ENCODE measurements around the gene CACNA1C.

GRCh38 chr12:2679068-2679815 lies 626.5 kb downstream of the CACNA1C start:
- TF ChIP-seq, protein P1, sequence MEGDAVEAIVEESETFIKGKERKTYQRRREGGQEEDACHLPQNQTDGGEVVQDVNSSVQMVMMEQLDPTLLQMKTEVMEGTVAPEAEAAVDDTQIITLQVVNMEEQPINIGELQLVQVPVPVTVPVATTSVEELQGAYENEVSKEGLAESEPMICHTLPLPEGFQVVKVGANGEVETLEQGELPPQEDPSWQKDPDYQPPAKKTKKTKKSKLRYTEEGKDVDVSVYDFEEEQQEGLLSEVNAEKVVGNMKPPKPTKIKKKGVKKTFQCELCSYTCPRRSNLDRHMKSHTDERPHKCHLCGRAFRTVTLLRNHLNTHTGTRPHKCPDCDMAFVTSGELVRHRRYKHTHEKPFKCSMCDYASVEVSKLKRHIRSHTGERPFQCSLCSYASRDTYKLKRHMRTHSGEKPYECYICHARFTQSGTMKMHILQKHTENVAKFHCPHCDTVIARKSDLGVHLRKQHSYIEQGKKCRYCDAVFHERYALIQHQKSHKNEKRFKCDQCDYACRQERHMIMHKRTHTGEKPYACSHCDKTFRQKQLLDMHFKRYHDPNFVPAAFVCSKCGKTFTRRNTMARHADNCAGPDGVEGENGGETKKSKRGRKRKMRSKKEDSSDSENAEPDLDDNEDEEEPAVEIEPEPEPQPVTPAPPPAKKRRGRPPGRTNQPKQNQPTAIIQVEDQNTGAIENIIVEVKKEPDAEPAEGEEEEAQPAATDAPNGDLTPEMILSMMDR (IDR thresholded peaks at IDR 0.05) = no peak
- TF ChIP-seq EP300 (IDR thresholded peaks at IDR 0.05) (no peak), POLR2AphosphoS5 (IDR thresholded peaks at IDR 0.05) (no peak)

Measured in upper lobe of left lung (tissue), 4 donors.